HG03039 (cell line): ENCODE measurements around the gene CTAGE8.
A peak's percentile ranks its signal among the peaks of the same experiment; 100 is the strongest.
"Not testable (repeated sequence)": the region's sequence is repeated elsewhere in the genome, so short reads cannot be mapped to it uniquely, and the experiment has no call there.

Experiments
- ATAC-seq: cut with Tn5 transposase; IDR thresholded peaks from one replicate; pipeline ENCODE4 v1.9.1; 2021; ENCODE audit warnings: mild to moderate bottlenecking, moderate library complexity; ENCODE audit not compliant: unreplicated experiment

CTAGE8 gene

GRCh38 chr7:144269188-144269587, at the start of gene CTAGE8:
TSS of gene CTAGE8 (minus strand) at chr7:144269288. CDS start at chr7:144269250, 38 bp downstream.
- not testable (repeated sequence) for ATAC-seq

- not testable (repeated sequence) for ATAC-seq
These were observed 48.4 kb upstream of the CTAGE8 start for GRCh38 chr7:144317537-144317936.

- ATAC-seq, result not testable (repeated sequence)
These were observed 42.9 kb upstream of the CTAGE8 start, which contains the start of gene OR2A1 for GRCh38 chr7:144311872-144312469. TSS of gene OR2A1 (plus strand) at chr7:144312419. CDS start at chr7:144318125, 5,706 bp downstream.

- ATAC-seq, result not testable (repeated sequence)
These were observed 42.1 kb upstream of the CTAGE8 start for GRCh38 chr7:144311218-144311617.

GRCh38 chr7:144309702-144310101, 40.6 kb upstream of the CTAGE8 start:
- not testable (repeated sequence) for ATAC-seq

GRCh38 chr7:144305156-144305555, 36.1 kb upstream of the CTAGE8 start:
- ATAC-seq, result not testable (repeated sequence)

GRCh38 chr7:144303607-144304006, 34.5 kb upstream of the CTAGE8 start:
- ATAC-seq, result not testable (repeated sequence)

- not testable (repeated sequence) for ATAC-seq
These were observed 33.7 kb upstream of the CTAGE8 start for GRCh38 chr7:144302578-144303303.

- peak; percentile 75 for ATAC-seq
These were observed 24.9 kb upstream of the CTAGE8 start for GRCh38 chr7:144293794-144294499.

- not testable (repeated sequence) for ATAC-seq
These were observed 23.5 kb upstream of the CTAGE8 start for GRCh38 chr7:144292384-144293161.

GRCh38 chr7:144291607-144292006, 22.5 kb upstream of the CTAGE8 start:
- ATAC-seq, result not testable (repeated sequence)

GRCh38 chr7:144287171-144287784, 18.2 kb upstream of the CTAGE8 start:
- not testable (repeated sequence) for ATAC-seq

- not testable (repeated sequence) for ATAC-seq
These were observed 14.6 kb upstream of the CTAGE8 start for GRCh38 chr7:144283716-144284115.

- ATAC-seq, result not testable (repeated sequence)
These were observed 13.4 kb upstream of the CTAGE8 start for GRCh38 chr7:144282490-144282889.

- not testable (repeated sequence) for ATAC-seq
These were observed 12.9 kb upstream of the CTAGE8 start for GRCh38 chr7:144281981-144282380.

GRCh38 chr7:144280010-144280409, 10.9 kb upstream of the CTAGE8 start:
- not testable (repeated sequence) for ATAC-seq

- not testable (repeated sequence) for ATAC-seq
These were observed 6.2 kb upstream of the CTAGE8 start for GRCh38 chr7:144275281-144275680.

- not testable (repeated sequence) for ATAC-seq
These were observed 4.4 kb downstream of the CTAGE8 start, which contains the start of gene OR2A7 for GRCh38 chr7:144264692-144265091. TSS of gene OR2A7 (minus strand) at chr7:144264792. CDS start at chr7:144259628, 5,164 bp downstream.

- ATAC-seq, result not testable (repeated sequence)
These were observed 7.0 kb downstream of the CTAGE8 start for GRCh38 chr7:144262128-144262527.

- not testable (repeated sequence) for ATAC-seq
These were observed 10.0 kb downstream of the CTAGE8 start for GRCh38 chr7:144259067-144259466.
